HG02642 (cell line): ENCODE results near the gene TANGO6.
"Not testable (repeated sequence)": the region's sequence is repeated elsewhere in the genome, so short reads cannot be mapped to it uniquely, and the experiment has no call there.

Source experiments
- ATAC-seq: cut with Tn5 transposase; IDR thresholded peaks from one replicate; pipeline ENCODE4 v1.9.1; 2021; ENCODE audit warnings: mild to moderate bottlenecking; ENCODE audit not compliant: unreplicated experiment, poor library complexity

The TANGO6 gene

DNA sequence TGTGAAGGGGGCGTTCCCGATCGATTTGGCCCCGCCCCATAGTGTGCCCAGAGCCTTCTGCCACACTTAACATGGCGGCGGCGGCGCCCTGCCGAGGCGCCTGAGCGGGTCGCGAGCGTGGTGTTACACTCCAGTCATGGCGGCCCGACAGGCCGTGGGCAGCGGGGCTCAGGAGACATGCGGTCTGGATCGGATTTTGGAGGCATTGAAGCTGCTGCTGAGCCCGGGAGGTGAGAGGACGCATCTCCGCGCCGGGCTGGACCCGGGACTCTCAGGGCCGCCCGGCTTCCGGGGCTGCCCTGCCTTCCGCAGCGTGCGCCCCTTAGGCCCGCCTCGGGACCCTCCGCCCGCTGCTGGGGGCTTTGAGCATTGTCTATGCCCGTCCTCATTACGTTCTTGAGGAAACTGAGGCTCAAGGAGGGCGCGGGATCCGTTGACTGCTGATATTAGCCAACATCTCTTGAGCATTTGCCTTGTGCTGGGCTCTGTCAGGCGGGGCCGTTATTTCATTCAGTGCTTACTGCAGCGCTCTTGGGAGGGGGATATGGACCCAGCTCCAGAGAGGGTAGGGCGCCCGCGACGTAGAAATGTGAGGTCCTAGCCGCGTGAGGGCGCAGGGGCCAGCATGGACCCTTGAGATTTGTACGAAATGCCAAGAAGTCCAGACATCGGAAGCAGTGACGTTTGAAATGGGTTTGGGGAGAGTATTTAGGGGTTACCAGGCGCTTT, at the start of gene TANGO6:
TANGO6 (plus strand) TSS at position 50 of the 729 bp plus-strand sequence; CDS start at position 137, 87 bp downstream.
- ATAC-seq = peak; percentile 91

DNA sequence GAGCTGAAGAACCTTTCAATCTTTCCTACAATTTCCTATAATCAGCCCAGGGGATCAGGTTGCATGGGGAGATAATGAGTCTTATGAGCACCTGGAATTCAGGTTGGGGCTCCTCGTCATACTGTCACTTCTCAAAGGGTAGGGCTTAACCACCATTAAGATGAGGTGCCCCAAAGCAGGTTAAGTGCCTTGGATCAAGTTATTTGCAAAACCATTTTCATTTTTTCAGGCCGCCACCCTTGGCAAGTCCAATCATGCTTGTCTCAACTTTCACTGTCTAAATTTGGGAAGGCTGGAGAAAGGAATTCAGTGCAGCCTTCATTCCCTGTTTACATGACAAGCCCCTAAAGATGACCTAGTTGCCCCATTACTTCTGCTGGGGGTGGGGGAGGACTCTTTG, 44.9 kb upstream of the TANGO6 start:
- no peak for ATAC-seq

DNA sequence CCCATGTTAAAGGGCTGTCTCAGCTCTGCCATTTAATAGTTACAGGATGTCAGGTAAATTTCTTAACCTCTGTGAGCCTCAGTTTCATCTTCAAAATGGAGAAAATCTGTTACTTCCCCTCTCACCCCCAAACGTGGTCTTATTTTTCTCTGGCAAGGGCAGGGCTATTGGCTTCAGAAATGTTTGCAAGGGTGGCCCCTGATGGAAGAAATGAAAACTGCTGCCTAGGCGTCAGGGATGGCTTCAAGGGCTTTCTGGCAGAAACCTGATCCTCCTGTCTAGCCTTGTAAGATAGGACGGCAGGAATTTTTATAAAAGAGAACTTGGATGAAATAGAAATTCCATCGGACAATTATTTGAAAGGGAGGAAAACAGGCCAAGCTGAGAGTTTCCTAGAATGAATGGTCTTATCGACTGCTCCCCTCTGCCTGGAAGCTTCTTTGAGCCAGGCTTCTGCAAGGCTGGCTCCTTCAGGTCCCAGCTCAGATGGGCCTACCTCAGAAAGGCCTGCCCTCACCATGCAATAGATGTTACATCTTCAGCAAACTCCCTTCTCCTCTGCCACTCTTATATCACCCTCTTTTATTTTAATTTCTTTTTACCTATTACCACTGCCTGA, 43.0 kb upstream of the TANGO6 start:
- ATAC-seq = peak; percentile 68

DNA sequence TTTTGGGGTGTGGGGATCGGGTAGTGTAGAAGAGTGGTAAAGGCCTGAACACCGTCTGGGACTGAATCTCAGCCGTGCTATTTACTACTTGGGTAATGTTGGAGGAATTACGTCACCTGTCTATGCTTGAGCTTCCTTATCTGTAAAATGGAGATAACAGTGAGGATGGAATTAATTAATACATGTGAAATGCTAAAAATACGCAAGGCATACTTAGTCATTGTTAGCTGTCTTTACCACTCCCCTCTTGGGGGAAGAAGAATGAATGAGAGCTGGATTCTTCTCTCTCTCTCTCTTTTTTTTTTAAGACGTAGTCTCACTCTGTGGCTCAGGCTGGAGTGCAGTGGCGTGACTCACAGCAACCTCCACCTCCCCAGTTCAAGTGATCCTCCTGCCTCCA, 41.1 kb upstream of the TANGO6 start:
- ATAC-seq = no peak

DNA sequence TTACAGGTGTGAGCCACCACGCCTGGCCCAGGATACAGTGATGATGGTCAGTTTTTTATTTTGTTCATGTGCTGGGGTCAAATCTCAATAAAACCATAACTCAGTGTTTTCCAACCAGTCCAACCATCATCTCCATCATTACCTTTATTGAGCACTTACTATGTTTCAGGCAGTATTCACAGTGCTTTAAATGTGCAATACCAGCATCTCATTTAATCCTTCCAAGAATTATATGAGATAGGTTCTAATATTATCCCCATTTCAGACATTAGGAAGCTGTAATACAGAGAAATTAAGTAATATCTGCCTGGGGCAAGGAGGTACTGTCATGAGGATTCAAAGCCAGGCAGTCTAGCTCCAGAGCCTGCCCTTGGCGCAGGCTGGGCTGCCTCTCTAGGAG, 36.9 kb upstream of the TANGO6 start:
- ATAC-seq = no peak

DNA sequence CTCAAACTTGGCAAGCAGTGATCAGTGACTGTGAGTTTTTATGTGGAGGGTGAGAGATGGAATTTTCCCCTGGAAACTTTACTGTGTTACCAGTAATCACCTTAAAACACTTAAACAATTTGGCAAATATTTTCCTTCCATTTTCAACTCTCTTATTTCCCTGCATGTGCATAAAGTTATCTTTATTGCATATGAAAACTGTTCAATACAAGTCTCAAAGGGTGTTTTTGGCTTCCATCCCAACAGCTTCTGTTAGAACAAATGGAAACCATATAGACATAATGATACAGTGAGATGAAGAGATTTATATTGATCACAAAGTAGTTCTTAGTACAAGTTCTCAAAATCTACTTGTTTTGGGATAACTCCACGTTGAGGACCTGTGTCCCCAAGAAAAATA, 36.4 kb upstream of the TANGO6 start:
- ATAC-seq = no peak

DNA sequence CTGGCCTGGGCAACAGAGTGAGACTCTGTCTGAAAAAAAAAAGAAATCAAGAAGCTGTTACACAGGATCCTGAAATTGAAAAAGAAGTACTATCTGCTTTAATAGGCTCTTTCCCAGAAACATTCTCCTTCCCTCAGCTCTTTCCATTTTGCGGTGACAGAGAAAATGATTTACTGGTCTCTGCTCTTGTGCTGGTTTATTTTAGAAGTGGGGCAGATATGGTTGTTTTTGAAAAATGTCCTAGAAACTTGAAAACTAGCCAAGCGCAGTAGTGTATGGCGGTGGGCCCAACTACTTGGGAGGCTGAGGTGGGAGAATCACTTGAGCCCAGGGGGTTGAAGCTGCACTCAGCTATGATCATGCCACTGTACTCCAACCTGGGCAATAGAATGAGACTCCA, 28.8 kb upstream of the TANGO6 start:
- ATAC-seq = no peak

DNA sequence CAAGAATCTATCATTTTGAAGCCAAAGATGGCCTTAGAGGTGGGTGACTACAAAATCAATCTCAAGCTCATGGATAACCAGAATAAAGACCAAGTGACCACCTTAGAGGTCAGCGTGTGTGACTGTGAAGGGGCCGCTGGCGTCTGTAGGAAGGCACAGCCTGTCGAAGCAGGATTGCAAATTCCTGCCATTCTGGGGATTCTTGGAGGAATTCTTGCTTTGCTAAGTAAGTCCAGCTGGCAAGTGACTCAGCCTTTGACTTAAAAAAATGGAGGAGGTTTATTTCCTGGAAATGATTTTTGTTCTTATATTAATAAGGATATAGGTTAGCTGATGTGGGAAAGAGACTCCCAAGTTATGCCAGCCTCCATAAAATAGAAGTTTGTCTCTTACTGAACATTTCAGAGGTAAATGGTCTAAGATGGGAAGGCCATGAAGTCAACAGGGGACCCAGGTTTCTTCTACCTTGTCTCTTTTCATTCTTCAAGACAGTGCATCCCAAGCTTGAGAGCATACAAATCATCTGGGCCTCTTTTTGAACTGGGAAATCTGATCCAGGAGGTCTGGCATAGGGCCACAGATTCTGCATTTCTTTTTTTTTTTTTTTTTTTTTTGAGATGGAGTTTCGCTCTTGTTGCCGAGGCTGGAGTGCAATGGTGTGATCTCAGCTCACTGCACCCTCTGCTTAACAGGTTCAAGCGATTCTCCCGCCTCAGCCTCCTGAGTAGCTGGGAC, 19.8 kb upstream of the TANGO6 start:
- no peak for ATAC-seq

DNA sequence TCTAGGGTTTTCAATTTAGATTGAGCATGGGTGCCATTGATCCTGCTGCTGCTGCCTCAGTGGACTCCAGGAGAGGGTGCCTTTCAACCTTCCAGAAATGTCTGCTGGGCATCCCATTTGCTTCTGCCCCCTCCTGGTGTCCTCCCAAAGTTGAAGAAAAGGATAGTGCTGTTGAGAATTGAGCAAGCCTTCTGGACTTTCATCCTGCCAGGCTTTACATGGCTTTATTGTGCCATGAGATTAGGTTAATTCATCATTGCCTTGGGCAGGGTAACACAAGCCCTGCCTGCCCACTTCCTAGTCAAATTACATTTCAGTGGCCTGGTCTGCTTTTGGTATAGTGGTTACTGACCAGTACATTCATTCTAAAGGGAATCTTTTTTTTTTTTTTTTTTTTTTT, 17.9 kb upstream of the TANGO6 start:
- ATAC-seq = no peak

DNA sequence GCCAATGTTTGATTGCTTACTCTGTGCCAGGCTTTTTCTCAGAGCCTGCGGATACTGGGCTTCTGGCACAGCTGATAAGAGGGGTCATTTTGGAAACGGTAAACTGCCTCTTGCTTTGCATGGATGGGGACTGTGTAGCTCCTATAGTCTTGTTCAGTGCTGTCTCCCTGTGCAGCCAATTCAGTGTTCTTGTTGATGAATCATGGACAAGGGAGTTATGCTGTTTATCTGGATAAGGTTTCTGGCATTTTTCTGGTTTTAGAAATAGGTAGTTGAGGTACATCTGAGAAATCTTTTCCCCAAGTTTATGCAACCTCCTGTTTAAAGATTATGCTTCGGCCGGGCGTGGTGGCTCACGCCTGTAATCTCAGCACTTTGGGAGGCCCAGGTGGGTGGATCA, 16.7 kb upstream of the TANGO6 start:
- no peak for ATAC-seq

DNA sequence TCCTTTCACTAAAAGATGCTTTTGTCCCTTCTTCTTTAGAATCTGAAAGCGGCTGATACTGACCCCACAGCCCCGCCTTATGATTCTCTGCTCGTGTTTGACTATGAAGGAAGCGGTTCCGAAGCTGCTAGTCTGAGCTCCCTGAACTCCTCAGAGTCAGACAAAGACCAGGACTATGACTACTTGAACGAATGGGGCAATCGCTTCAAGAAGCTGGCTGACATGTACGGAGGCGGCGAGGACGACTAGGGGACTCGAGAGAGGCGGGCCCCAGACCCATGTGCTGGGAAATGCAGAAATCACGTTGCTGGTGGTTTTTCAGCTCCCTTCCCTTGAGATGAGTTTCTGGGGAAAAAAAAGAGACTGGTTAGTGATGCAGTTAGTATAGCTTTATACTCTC, 10.1 kb upstream of the TANGO6 start:
- no peak for ATAC-seq

DNA sequence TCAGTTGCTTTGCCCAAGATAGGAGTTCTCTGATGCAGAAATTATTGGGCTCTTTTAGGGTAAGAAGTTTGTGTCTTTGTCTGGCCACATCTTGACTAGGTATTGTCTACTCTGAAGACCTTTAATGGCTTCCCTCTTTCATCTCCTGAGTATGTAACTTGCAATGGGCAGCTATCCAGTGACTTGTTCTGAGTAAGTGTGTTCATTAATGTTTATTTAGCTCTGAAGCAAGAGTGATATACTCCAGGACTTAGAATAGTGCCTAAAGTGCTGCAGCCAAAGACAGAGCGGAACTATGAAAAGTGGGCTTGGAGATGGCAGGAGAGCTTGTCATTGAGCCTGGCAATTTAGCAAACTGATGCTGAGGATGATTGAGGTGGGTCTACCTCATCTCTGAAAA, 8.8 kb upstream of the TANGO6 start:
- no peak for ATAC-seq

DNA sequence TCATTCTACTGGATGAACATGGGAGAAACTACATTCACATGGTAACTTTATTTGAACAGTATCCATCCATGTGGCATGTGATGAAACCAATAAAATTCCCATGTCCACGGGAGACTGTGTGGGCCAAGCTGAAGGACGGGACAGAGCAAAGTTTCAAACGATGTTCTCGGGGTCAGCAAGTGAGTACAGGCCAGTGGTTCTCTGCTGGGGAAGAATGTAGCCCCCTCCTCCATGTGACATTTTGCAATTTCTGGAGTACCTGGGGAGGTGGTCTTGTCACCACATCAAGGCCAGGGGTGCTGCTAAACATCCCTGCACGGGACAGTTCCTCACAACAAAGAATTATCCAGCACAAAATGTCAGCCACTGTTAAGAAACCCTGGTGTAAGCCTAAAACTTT, 7.4 kb upstream of the TANGO6 start:
- no peak for ATAC-seq

DNA sequence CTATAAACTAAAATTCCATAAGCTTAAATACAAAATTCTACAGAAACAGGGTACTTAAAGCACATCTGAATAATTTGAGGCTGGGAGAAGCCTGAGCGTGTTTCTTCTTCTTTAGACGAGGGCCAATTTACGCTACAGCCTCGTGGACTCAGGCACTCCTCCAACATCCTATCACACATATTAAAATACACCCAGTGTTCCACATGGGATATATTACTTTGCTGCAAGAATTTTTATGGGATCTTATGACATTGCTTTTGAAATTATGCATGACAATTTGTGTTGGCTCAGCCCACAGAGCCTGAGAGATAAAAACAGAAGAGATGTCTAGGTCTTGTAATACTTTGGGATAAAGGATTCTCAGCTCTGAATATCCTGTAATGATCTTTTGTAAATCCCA, 3.5 kb upstream of the TANGO6 start:
- no peak for ATAC-seq

DNA sequence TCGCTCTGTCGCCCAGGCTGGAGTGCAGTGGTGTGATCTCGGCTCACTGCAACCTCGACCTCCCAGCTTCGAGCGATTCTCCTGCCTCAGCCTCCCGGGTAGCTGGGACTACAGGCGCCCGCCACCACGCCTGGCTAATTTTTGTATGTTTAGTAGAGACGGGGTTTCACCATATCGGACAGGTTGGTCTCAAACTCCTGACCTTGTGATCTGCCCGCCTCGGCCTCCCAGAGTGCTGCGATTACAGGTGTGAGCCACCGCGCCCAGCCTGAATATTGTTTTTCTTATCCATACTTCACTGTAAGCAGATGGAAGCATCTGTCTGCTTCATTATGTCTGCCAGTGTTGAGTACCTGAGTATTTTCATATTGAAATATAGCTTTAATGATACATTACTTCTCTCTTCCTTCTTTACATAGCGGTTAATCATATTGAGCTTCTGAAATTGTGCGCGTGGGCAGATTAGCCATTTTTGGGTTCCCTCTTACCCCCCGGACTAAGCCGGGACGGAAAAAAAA, 308 bp upstream of the TANGO6 start:
- not testable (repeated sequence) for ATAC-seq

DNA sequence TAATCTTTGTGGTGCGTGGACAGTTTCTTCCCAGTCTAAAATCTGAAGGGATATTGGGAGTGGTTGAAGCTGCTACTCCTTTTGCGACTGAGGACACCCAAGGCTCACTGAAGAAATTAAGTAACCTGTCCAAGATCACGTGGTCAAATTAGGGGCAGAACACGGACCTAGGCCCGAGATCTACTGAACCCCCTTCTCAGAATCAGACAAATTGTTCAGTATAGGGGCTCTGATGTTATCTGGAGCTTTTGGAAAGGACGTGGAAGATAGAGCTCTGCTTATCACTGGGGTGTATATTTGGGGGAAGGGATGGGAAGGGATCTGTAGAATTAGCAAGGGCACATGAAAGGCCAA, 857 bp downstream of the TANGO6 start:
- ATAC-seq = no peak

DNA sequence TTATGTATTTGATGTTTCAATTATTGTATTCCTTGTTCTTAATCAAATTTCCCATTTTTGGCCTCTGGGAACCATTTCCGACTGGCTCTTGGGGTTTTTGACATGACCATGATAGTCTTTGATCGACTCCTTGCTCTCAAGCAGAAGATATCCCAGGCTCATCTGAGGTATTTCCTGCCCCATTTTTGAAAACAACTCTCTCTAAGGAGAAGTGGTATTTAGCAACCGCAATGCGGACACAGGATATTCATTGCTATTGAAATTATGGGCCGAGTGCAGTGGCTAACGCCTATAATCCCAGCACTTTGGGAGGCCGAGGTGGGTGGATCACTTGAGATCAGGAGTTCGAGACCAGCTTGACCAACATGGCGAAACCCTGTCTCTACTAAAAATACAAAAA, 5.5 kb downstream of the TANGO6 start:
- ATAC-seq = no peak

DNA sequence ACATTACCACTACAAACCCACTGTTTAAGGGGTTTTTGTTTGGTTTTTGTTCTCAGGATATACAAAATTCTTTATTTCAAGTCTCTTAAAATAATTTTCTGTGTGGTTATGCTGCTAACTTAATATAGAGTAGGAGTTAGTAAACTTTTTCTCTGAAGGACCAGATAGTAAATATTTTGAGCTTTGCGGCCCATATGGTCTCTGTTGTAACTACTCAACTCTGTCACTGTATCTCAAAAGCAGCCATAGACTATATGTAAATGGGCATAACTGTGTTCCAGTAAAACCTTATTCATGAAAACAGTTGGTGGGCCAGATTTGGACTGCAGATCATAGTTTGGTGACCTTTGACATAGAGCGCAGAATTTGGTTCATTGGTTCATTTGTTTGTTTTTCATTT, 7.2 kb downstream of the TANGO6 start:
- ATAC-seq = no peak

DNA sequence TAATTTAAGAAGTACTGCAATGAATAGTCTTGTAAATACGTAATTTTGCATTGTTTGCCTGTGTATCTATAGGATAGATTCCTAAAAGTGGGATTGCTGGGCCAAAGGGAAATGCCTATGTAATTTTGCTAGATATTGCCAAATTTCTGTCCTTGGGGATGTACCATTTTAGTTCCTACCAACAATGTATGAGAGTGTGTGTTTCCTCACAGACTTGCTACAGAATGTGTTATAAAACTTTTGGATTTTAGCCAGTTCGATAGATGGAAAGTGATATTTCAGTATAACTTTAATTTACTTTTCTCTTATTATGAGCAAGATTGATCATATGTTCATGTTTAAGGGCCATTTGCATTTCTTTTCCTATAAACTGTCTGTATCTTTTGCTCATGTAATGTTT, 8.3 kb downstream of the TANGO6 start:
- ATAC-seq = no peak

DNA sequence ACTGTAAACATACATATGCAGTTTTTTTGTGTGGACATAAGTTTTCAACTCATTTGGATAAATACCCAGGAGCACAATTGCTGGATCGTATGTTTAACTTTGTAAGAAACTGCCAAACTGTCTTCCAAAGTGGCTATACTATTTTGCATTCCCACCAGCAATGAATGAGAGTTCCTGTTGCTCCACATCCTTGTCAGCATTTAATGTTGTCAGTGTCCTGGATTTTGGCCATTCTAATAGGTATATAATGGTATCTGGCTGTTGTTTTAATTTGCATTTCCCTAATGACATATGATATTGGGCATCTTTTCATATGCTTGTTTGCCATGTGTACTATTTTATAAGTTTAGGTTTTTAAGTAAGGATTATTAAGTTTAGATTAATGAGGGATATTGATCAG, 14.1 kb downstream of the TANGO6 start:
- no peak for ATAC-seq

DNA sequence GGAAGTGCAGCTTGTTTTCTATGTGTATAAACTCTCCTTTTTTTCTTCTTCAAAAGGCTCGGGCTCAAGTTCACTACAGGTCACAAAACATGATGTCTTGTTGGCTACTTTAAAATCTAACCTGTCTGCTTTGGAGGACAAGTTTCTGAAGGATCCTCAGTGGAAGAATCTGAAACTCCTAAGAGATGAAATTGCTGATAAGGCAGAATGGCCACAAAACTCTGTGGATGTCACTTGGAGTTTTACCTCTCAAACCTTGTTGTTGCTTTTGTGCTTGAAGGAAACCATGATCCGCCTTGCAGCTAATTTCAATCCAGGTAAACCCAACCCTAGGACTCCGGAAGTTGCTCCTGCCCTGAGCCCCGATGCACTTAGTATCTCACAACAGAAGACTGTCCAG, 16.5 kb downstream of the TANGO6 start:
- ATAC-seq = no peak
